Measurements from ENCODE around the gene BRSK2.

GRCh38 chr11:1490651-1491050 is 100.9 kb downstream of the BRSK2 start:
- TF ChIP-seq CHD2 (IDR thresholded peaks at IDR 0.05; ENCODE audit: low read length, partially characterized antibody): no peak
- no peak for TF ChIP-seq CTCF (IDR thresholded peaks at IDR 0.05)
- no peak for TF ChIP-seq MXI1 (IDR thresholded peaks at IDR 0.05; ENCODE audit: low read depth, low read length)
- no peak for TF ChIP-seq MAX (IDR thresholded peaks at IDR 0.05; ENCODE audit: low read depth)
- TF ChIP-seq REST (IDR thresholded peaks at IDR 0.05; ENCODE audit: low read depth, low read length): no peak
- TF ChIP-seq SMC3 (IDR thresholded peaks at IDR 0.05; ENCODE audit: low read depth, low read length): no peak
- TF ChIP-seq USF2 (IDR thresholded peaks at IDR 0.05; ENCODE audit: borderline replicate concordance, low read depth, low read length): no peak
- no peak for TF ChIP-seq GABPA (IDR thresholded peaks at IDR 0.05; ENCODE audit: low read depth)
- no peak for TF ChIP-seq POLR2AphosphoS5 (IDR thresholded peaks at IDR 0.05; ENCODE audit: low read depth, low read length)
- TF ChIP-seq ZBTB33 (IDR thresholded peaks at IDR 0.05; ENCODE audit: borderline replicate concordance, low read depth): no peak
- TF ChIP-seq TAF1 (IDR thresholded peaks at IDR 0.05; ENCODE audit: borderline replicate concordance, low read depth, low read length): no peak
